Calu3 (cell line): ENCODE results near the gene R3HDM2. TPM values are rescaled to one million over a fixed set of nuclear protein-coding genes. Genes with fewer than 3 reads are reported as not detected.
A peak's percentile ranks its signal among the peaks of the same experiment; 100 is the strongest.

Experiments used
- BruUV-seq: library from RNA; stranded (reverse); fragments of 400-500 nt; replicated peaks from 2 replicates; lab custom pipeline; 2021; lab: Mats Ljungman, UMichigan
- CTCF ChIA-PET: fragments of 300-600 bp; sonication (Branson Sonifier 250); formaldehyde crosslinking; loops from one replicate; lab custom pipeline; 2022; ENCODE audit warnings: antibody characterized with exemption; lab: Charles Lee
- DNase-seq: peaks from one replicate; pipeline ENCODE4 v3.0.0; 2022
- H3K27ac Mint-ChIP-seq: one replicate; pipeline ENCODE4 v1.8.0; 2022; ENCODE audit warnings: mixed read lengths; ENCODE audit not compliant: unreplicated experiment
- H3K27me3 Mint-ChIP-seq: one replicate; pipeline ENCODE4 v1.8.0; 2022; ENCODE audit warnings: mixed read lengths; ENCODE audit not compliant: unreplicated experiment
- H3K36me3 Mint-ChIP-seq: one replicate; pipeline ENCODE4 v1.8.0; 2022; ENCODE audit warnings: mild to moderate bottlenecking, moderate library complexity, mixed read lengths; ENCODE audit not compliant: insufficient read depth, unreplicated experiment
- H3K4me1 Mint-ChIP-seq: one replicate; pipeline ENCODE4 v1.8.0; 2022; ENCODE audit warnings: mild to moderate bottlenecking, low read depth, mixed read lengths; ENCODE audit not compliant: unreplicated experiment
- H3K4me3 Mint-ChIP-seq: one replicate; pipeline ENCODE4 v1.8.0; 2022; ENCODE audit warnings: mild to moderate bottlenecking, low read depth, moderate library complexity, mixed read lengths; ENCODE audit not compliant: unreplicated experiment
- H3K9me3 Mint-ChIP-seq: one replicate; pipeline ENCODE4 v1.8.0; 2022; ENCODE audit warnings: low read depth, mixed read lengths; ENCODE audit not compliant: unreplicated experiment
- CTCF ChIP-seq: fragments of 200-600 bp; IDR thresholded peaks from one replicate; pipeline ENCODE4 v1.8.0; 2022; ENCODE audit warnings: antibody characterized with exemption; ENCODE audit not compliant: unreplicated experiment
- intact Hi-C: fragments of 100-400 bp; cut with micrococcal nuclease; formaldehyde crosslinking; loops from one replicate; pipeline ENCODE4 v1.10.0; 2022; ENCODE audit not compliant: unreplicated experiment
- total RNA-seq: library from RNA; stranded (reverse); gene quantifications from 2 replicates; pipeline ENCODE4 v1.2.3, GENCODE V29; 2022

R3HDM2 gene
- total RNA-seq, 1 experiment from 2014 or later: 77.3 TPM

DNA sequence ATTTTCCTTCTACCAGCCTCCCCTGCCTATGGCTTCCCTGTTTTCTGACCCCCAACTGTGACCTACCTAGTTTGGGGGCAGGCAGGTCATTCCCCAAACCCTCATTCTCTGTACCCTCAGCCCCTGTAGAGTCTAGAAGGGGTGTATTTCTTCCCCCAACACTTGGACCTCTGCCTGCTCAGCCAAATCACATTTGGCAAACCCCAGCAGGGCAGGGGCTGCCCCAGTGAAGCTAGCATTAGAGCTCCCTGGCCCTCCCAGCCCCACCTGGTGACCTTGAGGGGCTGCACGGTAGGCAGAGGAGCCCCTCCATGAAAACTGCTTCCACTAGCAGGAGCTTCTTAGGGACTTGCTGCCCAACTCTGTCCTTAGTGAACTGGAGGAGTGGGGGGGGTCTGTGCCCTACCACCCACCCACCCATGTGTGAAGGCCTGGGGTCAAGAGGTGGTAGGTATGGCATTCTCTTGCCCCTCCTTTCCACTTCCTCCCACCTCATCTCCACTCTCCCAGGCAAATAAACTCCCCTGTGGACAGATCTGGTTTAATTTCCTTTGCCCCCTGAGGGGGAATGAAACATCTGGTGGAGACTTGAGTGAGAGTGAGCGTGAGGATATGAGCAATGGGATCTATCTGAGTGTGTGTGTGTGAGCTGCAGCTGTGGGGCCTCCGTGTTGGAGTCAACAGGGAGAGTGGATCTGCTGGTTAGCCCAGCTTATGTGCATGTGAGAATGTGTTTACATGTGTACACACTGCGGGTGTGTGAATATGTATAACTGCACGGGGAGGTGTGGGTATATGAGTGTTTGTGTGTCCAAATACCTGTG, 212.6 kb downstream of the R3HDM2 start:
- intact Hi-C loops: no loop called here
- H3K4me1 Mint-ChIP-seq: peaks cover 63% of the 10 kb centered on the region
- peaks cover 89% of the 10 kb centered on the region for H3K27me3 Mint-ChIP-seq
- H3K4me3 Mint-ChIP-seq: peak overlapping the region; percentile 71
- TF ChIP-seq CTCF: no peak
- peak overlapping the region; percentile 15 for H3K27ac Mint-ChIP-seq
- H3K9me3 Mint-ChIP-seq: no peaks in the 10 kb centered on the region
- DNase-seq: no peak
- CTCF ChIA-PET: interaction anchor here (1.1 to 2.2 kb wide), 2 partner anchors 12 to 25 kb away, joined by 3 to 12 read pairs; partner anchors contain the start of gene SHMT2
- BruUV-seq: no TSS peak
- peaks cover 15% of the 10 kb centered on the region for H3K36me3 Mint-ChIP-seq

DNA sequence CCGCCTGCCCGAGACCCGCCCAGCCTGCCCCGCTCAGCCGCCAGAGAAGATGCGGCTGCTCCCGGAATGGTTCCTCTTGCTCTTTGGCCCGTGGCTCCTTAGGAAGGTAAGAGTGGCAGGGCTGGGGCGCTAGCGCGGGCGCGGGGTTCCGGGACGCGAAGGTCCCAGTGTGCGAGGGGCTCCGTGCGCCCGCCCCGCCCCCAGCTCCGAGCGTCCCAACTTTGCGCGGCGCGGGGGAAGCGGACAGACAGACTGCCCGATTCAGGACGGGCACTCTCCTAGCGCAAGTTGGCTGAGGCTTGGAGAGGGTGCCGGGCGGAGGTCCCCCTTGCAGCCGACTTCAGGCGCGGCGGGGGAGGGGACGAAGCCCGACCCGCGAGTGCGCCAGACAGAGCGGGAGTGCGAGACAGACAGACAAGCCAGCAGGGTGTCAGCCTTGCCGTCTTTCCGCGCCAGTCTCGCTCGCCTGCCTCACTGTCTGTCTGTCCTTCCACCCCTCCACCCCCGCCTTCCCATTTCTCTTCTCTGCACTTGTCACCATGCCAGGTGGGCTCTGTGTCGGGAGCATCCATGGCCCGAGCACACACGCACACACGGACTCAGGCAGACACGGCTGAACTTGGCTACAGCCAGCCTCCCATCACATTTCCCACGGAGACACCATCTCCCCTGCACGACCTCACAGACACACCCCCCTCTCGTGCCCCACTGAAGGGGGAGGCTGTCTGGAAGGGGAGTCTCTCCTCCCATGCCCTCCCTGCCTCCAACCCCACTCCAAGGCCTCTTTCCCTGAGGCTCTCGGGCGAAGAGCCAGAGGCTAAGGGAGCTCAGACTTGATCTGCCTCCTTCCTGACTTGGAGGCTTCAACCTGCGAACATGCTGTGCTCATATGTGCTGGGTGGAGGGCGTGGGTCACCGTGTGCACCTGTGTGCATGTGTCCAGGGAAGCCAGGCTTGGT, 213.6 kb downstream of the R3HDM2 start:
- H3K27ac Mint-ChIP-seq: no peak overlapping the region
- peaks cover 64% of the 10 kb centered on the region for H3K4me1 Mint-ChIP-seq
- H3K9me3 Mint-ChIP-seq: no peaks in the 10 kb centered on the region
- no TSS peak for BruUV-seq
- peaks cover 79% of the 10 kb centered on the region for H3K27me3 Mint-ChIP-seq
- no peak for TF ChIP-seq CTCF
- peaks cover 10% of the 10 kb centered on the region for H3K36me3 Mint-ChIP-seq
- intact Hi-C loops: no loop called here
- peak overlapping the region; percentile 71 for H3K4me3 Mint-ChIP-seq
- no peak for DNase-seq
- CTCF ChIA-PET: interaction anchor here (1.1 to 2.2 kb wide), 2 partner anchors 13 to 26 kb away, joined by 3 to 12 read pairs; partner anchors contain the start of gene SHMT2

DNA sequence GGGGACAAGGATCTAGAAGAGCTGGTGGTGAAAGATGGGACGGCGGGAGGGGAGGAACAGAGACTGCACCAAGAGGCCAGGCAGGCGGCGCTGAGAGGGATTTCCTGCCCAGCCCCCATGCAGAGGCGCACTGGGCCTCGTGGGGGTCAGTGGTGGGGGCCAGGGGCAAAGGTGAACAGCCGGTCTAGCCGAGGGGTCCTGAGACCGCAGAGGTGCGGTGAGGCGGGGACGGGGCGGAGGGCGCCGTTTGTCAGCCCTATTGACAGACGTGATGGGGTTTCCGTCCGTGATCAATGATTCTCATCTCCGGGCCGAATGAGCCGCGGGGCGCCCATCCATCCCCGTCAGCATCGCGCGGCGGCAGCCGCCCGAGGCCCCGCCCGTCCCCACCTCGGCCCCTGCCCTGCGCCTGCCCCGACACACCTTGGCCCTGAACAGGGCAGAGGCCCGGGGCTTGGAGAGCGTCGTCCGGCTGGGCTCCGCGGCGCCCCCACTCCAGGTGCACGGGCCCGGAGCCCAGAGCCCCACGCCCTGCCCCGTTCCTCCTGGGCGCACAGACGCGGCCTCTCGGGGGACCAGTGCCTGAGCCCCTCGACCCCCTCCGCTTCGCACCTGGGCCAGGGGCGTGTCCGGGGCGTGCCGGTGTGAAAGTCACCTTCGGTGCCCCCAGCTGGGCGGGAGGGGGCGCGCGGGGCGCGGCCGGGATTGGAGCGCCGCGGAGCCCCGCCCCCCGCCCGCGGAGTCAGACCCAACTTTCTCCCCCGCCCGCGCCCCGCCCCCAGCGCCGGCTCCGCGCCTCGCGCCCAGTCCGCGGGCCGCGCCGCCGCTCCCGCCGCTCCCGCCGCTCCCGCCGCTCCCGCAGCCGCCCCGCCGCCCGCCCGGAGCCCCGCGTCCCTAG, 214.6 kb downstream of the R3HDM2 start, which contains the start of gene NXPH4:
Gene NXPH4, plus strand, starts transcription at position 781 of the 898 bp plus-strand sequence. CDS start 176 bp downstream, outside the sequence.
- BruUV-seq: no TSS peak
- DNase-seq: peak; percentile 61
- TF ChIP-seq CTCF: no peak
- peaks cover 55% of the 10 kb centered on the region for H3K4me1 Mint-ChIP-seq
- H3K36me3 Mint-ChIP-seq: peaks cover 10% of the 10 kb centered on the region
- peak within 1 kb of the TSS; percentile 71 for H3K4me3 Mint-ChIP-seq
- CTCF ChIA-PET: interaction anchor here (2.2 kb wide), 1 partner anchor 13 kb away, joined by 12 read pairs; the partner anchor contains the start of gene SHMT2
- H3K27me3 Mint-ChIP-seq: peaks cover 70% of the 10 kb centered on the region
- H3K27ac Mint-ChIP-seq: peak within 1 kb of the TSS; percentile 34
- no peaks in the 10 kb centered on the region for H3K9me3 Mint-ChIP-seq
- intact Hi-C loops: no loop called here
